Activated CD8-positive, alpha-beta memory T cell treated with anti-CD3 and anti-CD28 coated beads for 36 hours (primary cell): ENCODE measurements around the gene ADAM12. TPM values are rescaled to one million over a fixed set of nuclear protein-coding genes. Genes with fewer than 3 reads are reported as not detected.
"Not testable (repeated sequence)": the region's sequence is repeated elsewhere in the genome, so short reads cannot be mapped to it uniquely, and the experiment has no call there.

Experiments
- CTCF ChIA-PET: fragments of 350-600 bp; sonication (Branson Sonifier 250); formaldehyde crosslinking; loops from one replicate; lab custom pipeline; 2021; ENCODE audit warnings: antibody characterized with exemption; lab: Charles Lee
- POLR2A ChIA-PET: fragments of 350-600 bp; sonication (Branson Sonifier 250); formaldehyde crosslinking; loops from one replicate; lab custom pipeline; 2021; ENCODE audit warnings: antibody characterized with exemption; lab: Charles Lee
- total RNA-seq, 2 experiments: library from RNA; stranded (reverse); gene quantifications; one replicate each; pipeline ENCODE4 v1.2.3, GENCODE V29; 2021

Gene ADAM12
- total RNA-seq, 2 experiments from 2014 or later, result 0.15 to 0.32 TPM

DNA sequence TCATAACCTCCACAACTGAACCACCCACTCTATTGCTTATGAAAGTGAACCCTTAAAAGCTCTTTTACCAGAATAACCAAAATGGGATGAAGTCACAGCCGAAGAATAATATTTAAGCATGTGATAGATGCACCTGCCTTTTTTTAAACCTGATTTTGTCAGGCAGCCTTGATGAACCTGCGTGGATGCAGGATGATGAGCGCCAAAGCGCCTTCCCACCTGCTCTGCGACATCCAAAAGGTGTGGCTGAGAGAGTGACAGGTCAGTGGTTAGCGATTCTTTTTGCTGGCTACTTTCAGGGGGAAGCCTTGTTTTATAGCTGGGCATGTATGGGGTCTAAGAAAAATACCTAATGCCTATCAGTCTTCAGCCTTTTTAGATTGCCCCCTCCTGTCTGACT, 334.1 kb downstream of the ADAM12 start:
- CTCF ChIA-PET, result no interaction called here
- POLR2A ChIA-PET, result no interaction called here

DNA sequence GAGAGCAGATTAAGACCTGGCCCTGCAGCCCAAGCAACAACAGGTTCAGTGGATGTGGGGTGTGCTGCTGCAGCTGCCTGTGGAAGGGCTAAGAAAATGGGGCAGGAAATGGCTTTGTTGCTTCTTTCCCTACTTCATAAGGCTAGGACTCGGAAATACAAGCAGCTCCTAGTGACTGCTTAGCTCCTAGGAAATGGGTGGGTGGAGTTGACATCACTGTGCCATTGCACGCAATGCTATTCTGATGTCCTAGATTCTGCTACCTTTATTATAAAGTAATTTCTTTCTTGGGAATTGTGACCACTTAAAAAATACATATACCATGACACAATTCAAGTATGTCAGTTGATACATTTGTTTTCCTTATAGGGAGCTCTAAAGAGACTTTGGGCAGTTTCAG, 336.1 kb downstream of the ADAM12 start:
- ChIA-PET CTCF (no interaction called here), POLR2A (no interaction called here)

DNA sequence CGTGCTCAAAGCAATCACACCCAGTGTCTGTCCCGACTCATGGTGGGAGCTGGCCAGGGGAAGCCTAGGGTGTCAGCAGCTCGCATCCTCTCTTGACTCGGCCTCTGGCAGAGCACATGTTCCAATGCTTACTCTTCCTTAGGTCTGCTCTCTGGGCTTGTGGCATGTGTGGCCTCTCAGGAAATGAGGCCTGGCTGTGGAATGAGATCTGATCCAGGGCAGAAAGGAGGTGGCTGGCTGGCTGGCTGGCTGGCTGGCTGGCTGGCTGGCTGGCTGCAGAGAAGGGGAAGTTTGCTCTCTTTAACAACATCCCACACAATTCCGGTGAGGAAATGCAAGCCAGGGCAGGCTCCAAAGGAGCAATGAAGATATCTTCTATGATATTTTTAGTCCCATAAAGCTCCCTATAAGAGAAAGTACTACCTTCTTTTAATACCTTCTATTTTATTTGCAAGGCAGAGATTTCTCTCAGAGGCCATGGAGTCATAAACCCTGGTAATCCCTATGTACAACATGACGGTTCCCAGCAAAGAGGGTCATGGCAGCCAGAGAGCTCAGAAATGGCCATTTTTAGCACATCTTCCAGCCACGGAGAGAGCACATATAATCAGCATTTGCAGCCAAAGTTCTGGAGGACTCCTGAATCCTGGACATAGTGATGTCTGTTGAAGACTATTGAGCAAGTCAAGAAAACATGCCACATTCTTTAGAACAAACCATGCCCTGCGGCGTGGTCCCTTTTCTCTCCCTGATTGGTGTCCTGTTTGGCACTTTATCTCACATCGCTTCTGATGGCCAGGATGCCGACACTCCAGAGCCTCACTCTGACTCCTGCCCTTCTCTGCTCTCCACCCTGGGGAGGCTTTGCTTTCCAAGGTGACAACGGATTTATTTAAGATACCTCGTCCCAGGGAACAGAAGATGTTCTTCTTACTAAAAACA, 338.2 kb downstream of the ADAM12 start:
- ChIA-PET POLR2A (no interaction called here), CTCF (no interaction called here)

- CTCF ChIA-PET, POLR2A ChIA-PET: not testable (repeated sequence)
Observed at GRCh38 chr10:126047749-126048148, 340.5 kb downstream of the ADAM12 start.

GRCh38 chr10:126046831-126047230, 341.4 kb downstream of the ADAM12 start:
- CTCF ChIA-PET, result no interaction called here

DNA sequence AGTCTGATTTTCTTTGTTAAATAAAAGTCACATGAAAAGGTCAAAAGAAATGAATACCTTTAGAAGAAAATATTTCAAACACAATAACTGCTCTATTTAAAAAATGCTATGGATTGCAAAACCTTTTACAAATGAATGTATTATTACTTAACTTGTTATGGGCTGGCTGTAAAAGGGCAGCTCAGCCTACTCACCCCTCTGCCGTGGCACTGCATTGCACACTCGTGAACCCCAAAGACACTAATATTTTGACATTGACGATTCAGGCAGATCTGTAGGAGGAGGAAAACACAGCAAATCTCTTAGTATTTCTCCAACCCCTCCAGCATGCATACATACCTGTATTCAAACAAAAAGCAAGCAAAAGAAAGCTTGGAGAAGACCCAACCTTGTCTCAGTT, 342.4 kb downstream of the ADAM12 start:
- CTCF ChIA-PET, result no interaction called here
- POLR2A ChIA-PET, result no interaction called here

More at GRCh38 chr10:126046831-126047230, 341.4 kb downstream of the ADAM12 start:
- POLR2A ChIA-PET, result no interaction called here

GRCh38 chr10:126043389-126043788, 344.9 kb downstream of the ADAM12 start:
- ChIA-PET POLR2A (no interaction called here), CTCF (no interaction called here)

DNA sequence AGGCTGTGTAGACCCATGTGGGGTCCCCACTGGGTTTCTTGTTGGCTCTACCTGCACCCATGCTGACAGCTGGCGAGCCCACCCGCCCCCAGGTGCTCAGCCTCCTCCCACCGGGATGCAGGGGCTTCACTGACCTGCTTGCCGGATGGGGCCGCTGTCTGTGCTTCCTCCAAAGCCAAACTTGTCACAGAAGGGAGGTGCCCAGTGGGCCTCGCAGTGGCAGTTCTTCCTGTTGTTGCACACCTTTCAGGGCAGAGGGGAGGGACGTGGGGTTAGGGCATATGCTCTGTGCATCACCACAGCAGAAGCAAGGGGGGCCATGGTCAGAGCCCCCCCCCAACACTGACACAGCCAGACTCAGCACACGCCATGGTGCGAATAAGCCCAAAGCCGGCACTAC, 345.4 kb downstream of the ADAM12 start:
- ChIA-PET CTCF (no interaction called here), POLR2A (no interaction called here)

DNA sequence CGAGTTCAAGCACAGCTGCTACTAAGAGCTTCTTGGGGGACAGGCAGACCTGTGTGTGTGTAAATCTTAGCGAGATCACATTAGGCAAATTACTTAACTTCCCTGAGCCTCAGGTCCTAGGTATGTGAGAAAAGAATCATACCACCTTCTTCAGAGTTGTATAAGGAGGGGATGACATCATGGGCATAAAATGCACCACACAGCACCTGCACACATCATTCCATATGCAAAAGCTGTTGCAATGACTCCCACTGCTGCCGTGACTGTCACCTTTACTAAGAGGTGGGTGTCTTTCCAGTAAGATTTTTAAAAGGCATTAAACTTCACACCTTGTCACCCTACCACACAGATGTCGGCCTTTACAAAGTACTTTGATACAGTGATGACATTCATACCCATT, 345.9 kb downstream of the ADAM12 start:
- ChIA-PET POLR2A (no interaction called here), CTCF (no interaction called here)

- CTCF ChIA-PET, result no interaction called here
- POLR2A ChIA-PET, result no interaction called here
Observed at GRCh38 chr10:126041804-126042231, 346.5 kb downstream of the ADAM12 start.

- ChIA-PET POLR2A (no interaction called here), CTCF (no interaction called here)
Observed at GRCh38 chr10:126041117-126041516, 347.2 kb downstream of the ADAM12 start.

DNA sequence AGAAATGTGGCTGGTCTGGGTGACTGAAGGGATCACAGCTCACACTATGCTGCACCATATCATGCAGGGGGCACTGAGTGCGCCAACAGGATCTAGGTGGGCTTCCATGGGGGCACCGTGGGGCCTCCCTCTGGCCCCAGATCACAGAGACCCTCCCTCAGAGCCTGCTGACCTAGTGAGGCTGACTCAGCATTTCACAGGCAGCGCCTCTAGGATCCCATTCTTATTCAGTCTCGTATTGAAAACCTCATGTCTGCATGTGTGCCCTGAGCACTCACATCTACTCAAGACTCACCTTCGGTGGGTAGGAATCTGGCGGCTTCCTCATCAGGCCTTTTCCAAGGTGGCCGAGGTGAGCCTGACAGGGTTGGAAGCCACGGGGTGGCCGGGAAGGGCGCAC, 350.3 kb downstream of the ADAM12 start:
- ChIA-PET POLR2A (no interaction called here), CTCF (no interaction called here)

GRCh38 chr10:126036515-126036914, 351.8 kb downstream of the ADAM12 start:
- POLR2A ChIA-PET, result no interaction called here
- CTCF ChIA-PET, result no interaction called here

- POLR2A ChIA-PET, result no interaction called here
- CTCF ChIA-PET, result no interaction called here
Observed at GRCh38 chr10:126034586-126034985, 353.7 kb downstream of the ADAM12 start.

- CTCF ChIA-PET, result no interaction called here
- POLR2A ChIA-PET, result no interaction called here
Observed at GRCh38 chr10:126029999-126030398, 358.3 kb downstream of the ADAM12 start.

DNA sequence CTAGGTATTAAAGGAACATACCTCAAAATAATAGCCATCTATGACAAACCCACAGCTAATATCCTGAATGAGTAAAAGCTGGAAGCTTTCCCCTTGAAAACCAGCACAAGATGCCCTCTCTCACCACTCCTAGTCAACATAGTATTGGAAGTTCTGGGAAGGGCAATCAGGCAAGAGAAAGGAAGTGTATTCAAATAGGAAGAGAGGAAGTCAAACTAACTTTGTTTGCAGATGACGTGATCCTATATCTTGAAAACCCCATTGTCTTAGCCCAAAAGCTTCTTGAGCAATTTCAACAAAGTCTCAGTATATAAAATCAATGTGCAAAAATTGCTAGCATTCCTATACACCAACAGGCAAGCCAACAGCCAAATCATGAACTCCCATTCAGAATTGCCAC, 360.6 kb downstream of the ADAM12 start:
- POLR2A ChIA-PET, result no interaction called here
- CTCF ChIA-PET, result no interaction called here

DNA sequence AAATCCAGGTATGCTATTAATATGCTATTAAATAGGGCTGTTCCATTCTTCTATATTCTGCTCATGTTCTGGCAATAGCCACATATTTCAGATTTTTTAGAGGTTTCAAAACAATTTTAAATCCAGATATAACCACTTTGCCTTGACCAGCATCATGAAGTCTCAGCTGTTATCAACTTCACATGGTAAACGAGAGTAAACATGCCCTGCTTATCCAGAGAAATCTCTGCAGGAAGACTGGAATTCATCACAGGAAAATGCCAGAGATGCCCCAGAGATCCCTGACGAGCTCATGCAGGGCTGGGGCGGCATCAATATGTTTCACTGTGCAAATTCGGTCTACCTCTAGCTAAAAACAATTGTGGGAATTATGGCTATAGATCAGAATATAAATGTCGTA, 365.4 kb downstream of the ADAM12 start:
- ChIA-PET POLR2A (no interaction called here), CTCF (no interaction called here)

GRCh38 chr10:126021833-126022500, 366.3 kb downstream of the ADAM12 start:
- POLR2A ChIA-PET, result no interaction called here
- CTCF ChIA-PET, result no interaction called here

GRCh38 chr10:126017961-126018560, 370.2 kb downstream of the ADAM12 start:
- POLR2A ChIA-PET, result no interaction called here
- CTCF ChIA-PET, result no interaction called here

DNA sequence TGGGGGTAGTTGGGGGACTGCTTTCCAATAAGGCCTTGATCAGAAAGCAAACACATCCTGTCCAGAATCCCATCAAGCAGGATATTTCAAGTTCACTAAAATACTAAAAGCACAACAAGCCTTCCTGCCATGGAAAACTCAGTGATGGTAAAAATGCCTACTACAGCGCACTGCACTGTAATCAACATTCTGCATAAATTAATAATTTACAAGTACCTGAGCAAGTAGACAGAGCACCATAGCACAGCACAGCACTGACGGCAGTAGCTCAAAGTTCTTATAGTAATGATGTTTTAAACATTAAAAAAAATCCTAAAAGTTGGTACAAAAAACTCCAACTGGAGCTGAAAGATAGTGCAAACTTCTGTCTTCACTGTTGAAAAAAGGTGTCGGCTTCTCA, 371.4 kb downstream of the ADAM12 start:
- CTCF ChIA-PET, result no interaction called here
- POLR2A ChIA-PET, result no interaction called here
